Heart left ventricle (tissue), 16 donors: ENCODE results near the gene CUBN. TPM values are rescaled to one million over a fixed set of nuclear protein-coding genes. Genes with fewer than 3 reads are reported as not detected.

Source experiments
- ATAC-seq, 4 donors: fragments of 200-7000 bp; cut with Tn5 transposase; one replicate each; pipeline ENCODE4 v1.9.1; 2020 to 2022; ENCODE audit warnings: moderate library complexity in 4 of 4, mild to moderate bottlenecking in 3 of 4, moderate number of reproducible peaks in 1 of 4
- DNase-seq, 5 donors: peaks; one replicate each; pipeline ENCODE4 v3.0.0-alpha.2; 2020
- H3K27ac ChIP-seq, 12 donors: fragments of 200-600 bp; sonication (generic) in 4 of 12; one replicate each; pipeline versions ENCODE4 v1.5.0 to v1.8.0; 2016 to 2022; ENCODE audit warnings: mild to moderate bottlenecking in 2 of 12
- H3K27me3 ChIP-seq, 9 donors: fragments of 200-600 bp; sonication (generic) in 2 of 9; one replicate each; pipeline versions ENCODE4 v1.5.1 to v1.8.0; 2016 to 2022; ENCODE audit warnings: mild to moderate bottlenecking in 3 of 9
- H3K36me3 ChIP-seq, 9 donors: fragments of 200-600 bp; sonication (generic) in 2 of 9; one replicate each; pipeline versions ENCODE4 v1.5.0 to v1.8.0; 2018 to 2022; ENCODE audit warnings: mild to moderate bottlenecking in 2 of 9
- H3K4me1 ChIP-seq, 12 donors: fragments of 200-600 bp; sonication (generic) in 4 of 12; one replicate each; pipeline versions ENCODE4 v1.5.0 to v1.8.0; 2016 to 2022; ENCODE audit warnings: mild to moderate bottlenecking in 3 of 12
- H3K4me3 ChIP-seq, 12 donors: fragments of 200-600 bp; sonication (generic) in 4 of 12; one replicate each; pipeline versions ENCODE4 v1.5.0 to v1.8.0; 2017 to 2022; ENCODE audit warnings: mild to moderate bottlenecking in 9 of 12, moderate library complexity in 4 of 12
- H3K9me3 ChIP-seq, 12 donors: fragments of 200-600 bp; sonication (generic) in 4 of 12; one replicate each; pipeline versions ENCODE4 v1.5.0 to v1.8.0; 2016 to 2022; ENCODE audit warnings: mild to moderate bottlenecking in 1 of 12
- CTCF ChIP-seq, 12 donors: fragments of 200-600 bp; sonication (generic) in 4 of 12; IDR thresholded peaks; one replicate each; pipeline versions ENCODE4 v1.5.0 to v1.8.0; 2018 to 2022; ENCODE audit warnings: antibody characterized with exemption in 12 of 12, mild to moderate bottlenecking in 5 of 12
- POLR2A ChIP-seq, 2 donors: fragments of 450-650 bp; IDR thresholded peaks; one replicate each; pipeline ENCODE4 v1.6.1; 2017; ENCODE audit warnings: antibody characterized with exemption in 2 of 2, mild to moderate bottlenecking in 2 of 2, moderate library complexity in 2 of 2
- WGBS, 4 donors: extraction: QIAGEN DNeasy Blood & Tissue Kit in 2 of 4; methylation state at CpG; one replicate each; pipeline versions ENCODE4 v1.1.5 to v1.1.7; 2013 to 2018; 5-methylcytosine and 5-hydroxymethylcytosine counted together
- intact Hi-C, 10 donors: fragments of 100-400 bp; cut with DNase I; formaldehyde crosslinking; loops; one replicate each; pipeline versions ENCODE4 v1.11.1 to v1.14.2; 2022
- polyA plus RNA-seq, 2 donors: library from polyadenylated mRNA; stranded (reverse); fragments of 200-250 nt; gene quantifications; one replicate each; pipeline ENCODE4 v1.2.3, GENCODE V29; 2013
- total RNA-seq, 9 donors: library from RNA; depleted of rRNA in 2 of 9; stranded (reverse); fragments of >200 nt in 2 of 9; fragmentation: NEBNext Ultra II Directional in 3 of 9; extraction: Animal tissue kit (Norgen Biotek cat#: 25700) in 3 of 9; gene quantifications; one replicate each; pipeline versions ENCODE4 v1.1.0 to v1.2.4, GENCODE V29; 2016 to 2023
- donor health status: ischemic (EF 13 %, LVEDD 7.1; RV severe dilation, severe dysfunction).
- donor health status: healthy with polysubstance abuse.
- donor health status: DM: no; HTN: yes; CAD: no.
- donor health status: DM: no; HTN: no; CAD: no.
- donor health status: ischemic (EF 25% LVEDD 6.9; RV normal size, moderate dysfunction).
- donor health status: ischemic (EF 25% LVEDD 5.7; RV mildly dilated, moderate dysfunction).
- donor health status: healthy.
- donor health status: DM: yes; HTN: yes; CAD: no.
- donor health status: ischemic (EF 35%, LVEDD 5.7; RV mildly dilated, moderate dysfunction).
- donor health status: nonischemic (EF 11% LVEDD 7.7; RV severe dilation, severe dysfunction).
- donor health status: DM: yes; HTN: yes; CAD: no.
- donor health status: PGD.
- donor health status: ischemic (EF 29% LVEDD 5.4; RV normal size, mild dysfunction).
- donor health status: nonischemic (EF 23%, LVEDD 6.1; RV moderate dilation, normal function).

The CUBN gene
- total and polyA plus RNA-seq, 11 donors = 0.07 to 1.5 (median 0.44) TPM

GRCh38 chr10:17112566-17112965 is 17.0 kb downstream of the CUBN start:
- DNase-seq (no peak), ATAC-seq (no peak)
- intact Hi-C loops = no loop called here

GRCh38 chr10:17109475-17110207 is 20.0 kb downstream of the CUBN start:
- Histone ChIP-seq H3K4me1 (peaks cover 0 to 4% (median 0%) of the 10 kb centered on the region in 12 donors), H3K27me3 (no peaks in the 10 kb centered on the region), H3K36me3 (no peaks in the 10 kb centered on the region), H3K9me3 (no peaks in the 10 kb centered on the region), H3K4me3 (no peak overlapping the region), H3K27ac (no peak overlapping the region)
- TF ChIP-seq CTCF (IDR thresholded peaks at IDR 0.05) = no peak
- 90 to 95% (median 92%) methylated on average over 3 of the region's 3 CpGs for WGBS, 4 donors
- DNase-seq = no peak
- ATAC-seq = no peak
- intact Hi-C loops = no loop called here

More at GRCh38 chr10:17112566-17112965, 17.0 kb downstream of the CUBN start:
- Histone ChIP-seq H3K36me3 (no peaks in the 10 kb centered on the region), H3K4me1 (peaks cover 0 to 4% (median 0%) of the 10 kb centered on the region in 12 donors), H3K4me3 (no peak overlapping the region), H3K27ac (no peak overlapping the region), H3K27me3 (no peaks in the 10 kb centered on the region), H3K9me3 (no peaks in the 10 kb centered on the region)
- 64 to 82% (median 72%) methylated on average over 3 of the region's 3 CpGs for WGBS, 4 donors
- TF ChIP-seq POLR2A (IDR thresholded peaks at IDR 0.05) = no peak
- TF ChIP-seq CTCF (IDR thresholded peaks at IDR 0.05) = no peak

- WGBS, 4 donors = 90 to 98% (median 94%) methylated on average over 2 of the region's 2 CpGs
- H3K36me3 ChIP-seq = no peaks in the 10 kb centered on the region
- H3K27ac ChIP-seq = no peak overlapping the region
- no peaks in the 10 kb centered on the region for H3K27me3 ChIP-seq
- intact Hi-C loops = no loop called here
- peaks cover 0 to 4% (median 0%) of the 10 kb centered on the region in 12 donors for H3K4me1 ChIP-seq
- TF ChIP-seq CTCF (IDR thresholded peaks at IDR 0.05) (no peak), POLR2A (IDR thresholded peaks at IDR 0.05) (no peak)
- ATAC-seq (no peak), DNase-seq (no peak)
- H3K9me3 ChIP-seq = no peaks in the 10 kb centered on the region
- H3K4me3 ChIP-seq = no peak overlapping the region
Measured at GRCh38 chr10:17109046-17109445, 20.6 kb downstream of the CUBN start.

GRCh38 chr10:17106991-17107390 is 22.6 kb downstream of the CUBN start:
- Histone ChIP-seq H3K36me3 (no peaks in the 10 kb centered on the region), H3K27ac (no peak overlapping the region), H3K27me3 (no peaks in the 10 kb centered on the region), H3K4me1 (peaks cover 0 to 3% (median 0%) of the 10 kb centered on the region in 12 donors), H3K4me3 (no peak overlapping the region), H3K9me3 (no peaks in the 10 kb centered on the region)
- no peak for ATAC-seq
- TF ChIP-seq POLR2A (IDR thresholded peaks at IDR 0.05) (no peak), CTCF (IDR thresholded peaks at IDR 0.05) (no peak)
- WGBS, 4 donors = 84 to 91% (median 87%) methylated on average over 5 of the region's 5 CpGs
- intact Hi-C loops = no loop called here
- DNase-seq = no peak
